CD4-positive, alpha-beta memory T cell (primary cell): ENCODE results near the gene ZPR1. TPM values are rescaled to one million over a fixed set of nuclear protein-coding genes. Genes with fewer than 3 reads are reported as not detected.
"Not testable (repeated sequence)": the region's sequence is repeated elsewhere in the genome, so short reads cannot be mapped to it uniquely, and the experiment has no call there.

Experiments
- CTCF ChIA-PET: fragments of 350-600 bp; sonication (Branson Sonifier 250); formaldehyde crosslinking; loops from one replicate; lab custom pipeline; 2021; ENCODE audit warnings: inconsistent platforms; ENCODE audit not compliant: partially characterized antibody; lab: Charles Lee
- POLR2A ChIA-PET: fragments of 350-600 bp; sonication (Branson Sonifier 250); formaldehyde crosslinking; loops from one replicate; lab custom pipeline; 2021; ENCODE audit not compliant: partially characterized antibody; lab: Charles Lee
- DNase-seq, 5 donors: peaks; one replicate each; pipeline versions ENCODE4 v3.0.0 to v3.0.0-alpha.2; 2020 to 2022; ENCODE audit warnings: mixed read lengths in 1 of 5
- H3K27ac ChIP-seq: one replicate; pipeline ENCODE4 v1.7.0; 2013; ENCODE audit warnings: low read depth, low read length
- H3K27me3 ChIP-seq: 2 replicates; pipeline ENCODE4 v1.7.0; 2013; ENCODE audit warnings: mild to moderate bottlenecking, low read length, moderate library complexity; ENCODE audit not compliant: insufficient read depth
- H3K36me3 ChIP-seq: 2 replicates; pipeline ENCODE4 v1.7.0; 2013; ENCODE audit warnings: mild to moderate bottlenecking, low read length, moderate library complexity; ENCODE audit not compliant: insufficient read depth
- H3K4me1 ChIP-seq: 2 replicates; pipeline ENCODE4 v1.7.0; 2013; ENCODE audit warnings: mild to moderate bottlenecking, low read length, moderate library complexity; ENCODE audit not compliant: insufficient read depth
- H3K4me3 ChIP-seq, 2 donors: one replicate each; pipeline ENCODE4 v1.7.0; 2013; ENCODE audit warnings: low read length in 2 of 2, mild to moderate bottlenecking in 1 of 2
- H3K9me3 ChIP-seq, 2 donors: one replicate each; pipeline ENCODE4 v1.7.0; 2013; ENCODE audit warnings: low read length in 2 of 2, control low read depth in 1 of 2; ENCODE audit not compliant: control insufficient read depth in 1 of 2
- H3K27ac Mint-ChIP-seq, 7 donors: one replicate each; pipeline ENCODE4 v1.8.0; 2020 to 2021; ENCODE audit warnings: mixed read lengths in 7 of 7, mild to moderate bottlenecking in 6 of 7, inconsistent platforms in 3 of 7, moderate library complexity in 3 of 7
- H3K27me3 Mint-ChIP-seq, 2 donors: one replicate each; pipeline ENCODE4 v1.8.0; 2020 to 2021; ENCODE audit warnings: mixed read lengths in 2 of 2
- H3K36me3 Mint-ChIP-seq, 2 donors: one replicate each; pipeline ENCODE4 v1.8.0; 2020 to 2021; ENCODE audit warnings: mixed read lengths in 2 of 2, inconsistent platforms in 1 of 2, mild to moderate bottlenecking in 1 of 2
- H3K4me1 Mint-ChIP-seq, 4 donors: one replicate each; pipeline ENCODE4 v1.8.0; 2020 to 2021; ENCODE audit warnings: mixed read lengths in 4 of 4, mild to moderate bottlenecking in 1 of 4
- H3K4me3 Mint-ChIP-seq, 8 donors: one replicate each; pipeline ENCODE4 v1.8.0; 2020 to 2021; ENCODE audit warnings: mixed read lengths in 8 of 8, mild to moderate bottlenecking in 7 of 8, moderate library complexity in 6 of 8, inconsistent platforms in 3 of 8
- H3K9me3 Mint-ChIP-seq, 8 donors: one replicate each; pipeline ENCODE4 v1.8.0; 2020 to 2021; ENCODE audit warnings: mixed read lengths in 8 of 8, mild to moderate bottlenecking in 5 of 8, inconsistent platforms in 3 of 8, moderate library complexity in 1 of 8
- intact Hi-C: fragments of 100-400 bp; cut with micrococcal nuclease; formaldehyde crosslinking; loops from one replicate; pipeline ENCODE4 v1.15.1; 2023
- polyA plus RNA-seq, 2 donors: library from polyadenylated mRNA; unstranded; fragments of 300-500 nt; fragmentation: Illumina TruSeq; gene quantifications; one replicate each; pipeline ENCODE4 v1.2.3, GENCODE V29; 2021
- total RNA-seq, 2 experiments: library from RNA; stranded (reverse); gene quantifications; one replicate each; pipeline ENCODE4 v1.2.3, GENCODE V29; 2021

Gene ZPR1
- total and polyA plus RNA-seq, 4 experiments from 2014 or later = 45.8 to 73.4 (median 53.8) TPM

- Histone ChIP-seq H3K9me3 (no peaks in the 10 kb centered on the region), H3K4me1 (no peaks in the 10 kb centered on the region), H3K27ac (no peak overlapping the region), H3K4me3 (no peak overlapping the region), H3K36me3 (no peaks in the 10 kb centered on the region), H3K27me3 (no peaks in the 10 kb centered on the region)
- no peaks in the 10 kb centered on the region for H3K9me3 Mint-ChIP-seq
- H3K27ac Mint-ChIP-seq = no peak overlapping the region
- H3K4me3 Mint-ChIP-seq = no peak overlapping the region
- CTCF ChIA-PET = interaction anchor here (0.8 to 1.6 kb wide), 2 partner anchors 17 to 20 kb away, joined by 3 to 7 read pairs; partner anchors contain the start of gene APOA5
- POLR2A ChIA-PET = no interaction called here
- no peaks in the 10 kb centered on the region for H3K4me1 Mint-ChIP-seq
- H3K36me3 Mint-ChIP-seq = no peaks in the 10 kb centered on the region
- intact Hi-C loops = no loop called here
- H3K27me3 Mint-ChIP-seq = peaks cover 2% of the 10 kb centered on the region in 2 donors
- DNase-seq = no peak
Observed at GRCh38 chr11:116811194-116811593, 23.4 kb upstream of the ZPR1 start.

GRCh38 chr11:116808262-116809175 is 20.7 kb upstream of the ZPR1 start:
- H3K27ac Mint-ChIP-seq = no peak overlapping the region
- Histone ChIP-seq H3K27me3 (no peaks in the 10 kb centered on the region), H3K9me3 (no peaks in the 10 kb centered on the region), H3K4me1 (no peaks in the 10 kb centered on the region), H3K36me3 (no peaks in the 10 kb centered on the region), H3K27ac (no peak overlapping the region), H3K4me3 (no peak overlapping the region)
- CTCF ChIA-PET = no interaction called here
- H3K9me3 Mint-ChIP-seq = no peaks in the 10 kb centered on the region
- H3K4me1 Mint-ChIP-seq = no peaks in the 10 kb centered on the region
- H3K27me3 Mint-ChIP-seq = peaks cover 2% of the 10 kb centered on the region in 2 donors
- POLR2A ChIA-PET = no interaction called here
- H3K36me3 Mint-ChIP-seq = no peaks in the 10 kb centered on the region
- DNase-seq = no peak
- no peak overlapping the region for H3K4me3 Mint-ChIP-seq
- intact Hi-C loops = no loop called here

DNA sequence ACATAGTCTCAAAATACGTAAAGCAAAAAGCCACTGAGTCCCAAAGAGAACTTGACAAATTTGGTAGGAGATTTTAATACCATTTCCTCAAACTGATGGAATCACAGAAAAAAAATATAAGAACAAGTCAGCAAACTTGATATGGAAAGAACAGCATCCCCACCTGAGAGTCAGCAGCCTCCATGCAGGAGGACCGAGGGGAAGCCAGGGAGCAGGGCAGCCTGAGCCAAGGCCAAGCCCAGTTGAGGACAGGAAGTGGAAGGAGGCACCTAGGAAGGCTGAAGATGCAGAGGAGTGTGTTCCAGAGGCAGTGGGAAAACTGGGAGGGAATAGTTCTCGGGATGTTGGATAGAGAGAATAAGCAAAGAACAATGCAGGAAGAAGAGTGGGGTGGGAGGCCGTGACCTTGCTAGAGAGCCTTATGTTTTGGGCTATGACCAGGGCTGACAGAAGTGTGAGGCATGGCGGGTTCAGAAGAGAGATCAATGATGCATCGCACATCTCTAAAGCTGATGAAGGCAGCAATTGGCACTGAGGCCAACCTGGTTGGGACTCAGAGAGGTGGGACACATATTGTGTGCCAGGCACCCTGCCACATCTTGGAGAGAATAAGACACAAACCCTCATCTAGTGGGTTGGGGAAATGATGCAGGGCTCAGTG is 19.9 kb upstream of the ZPR1 start:
- CTCF ChIA-PET = no interaction called here
- peak overlapping the region in 1 of 7 donors; percentile 59 for H3K27ac Mint-ChIP-seq
- intact Hi-C loops = no loop called here
- H3K4me1 Mint-ChIP-seq = no peaks in the 10 kb centered on the region
- peaks cover 2% of the 10 kb centered on the region in 2 donors for H3K27me3 Mint-ChIP-seq
- DNase-seq = no peak
- no peaks in the 10 kb centered on the region for H3K36me3 Mint-ChIP-seq
- no peak overlapping the region for H3K4me3 ChIP-seq
- no peaks in the 10 kb centered on the region for H3K36me3 ChIP-seq
- H3K27ac ChIP-seq = no peak overlapping the region
- H3K4me3 Mint-ChIP-seq = no peak overlapping the region
- H3K4me1 ChIP-seq = no peaks in the 10 kb centered on the region
- POLR2A ChIA-PET = no interaction called here
- H3K27me3 ChIP-seq = no peaks in the 10 kb centered on the region
- no peaks in the 10 kb centered on the region for H3K9me3 ChIP-seq
- H3K9me3 Mint-ChIP-seq = no peaks in the 10 kb centered on the region

DNA sequence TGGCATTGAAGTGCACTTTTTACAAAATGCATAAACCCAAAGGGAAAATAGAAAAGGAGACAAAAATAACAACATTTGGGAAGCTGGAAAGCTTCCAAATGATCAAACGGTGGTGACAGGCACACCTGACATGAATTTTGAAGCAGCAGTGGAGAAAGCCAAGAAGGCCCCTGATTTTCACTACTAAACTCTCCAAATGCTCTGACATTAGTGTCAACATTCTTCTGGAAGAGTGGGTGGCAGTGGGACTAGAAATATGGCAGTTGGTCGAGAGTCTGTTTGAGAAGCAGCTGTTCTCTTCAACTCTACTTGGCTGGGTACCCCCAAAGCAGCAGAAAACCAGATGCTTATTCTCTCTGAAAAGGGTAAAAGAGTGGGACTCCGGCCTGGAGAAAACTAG is 16.2 kb upstream of the ZPR1 start:
- no peak for DNase-seq
- Mint-ChIP-seq H3K27me3 (peaks cover 5 to 6% of the 10 kb centered on the region in 2 donors), H3K4me1 (no peaks in the 10 kb centered on the region), H3K9me3 (no peaks in the 10 kb centered on the region), H3K36me3 (no peaks in the 10 kb centered on the region), H3K4me3 (no peak overlapping the region), H3K27ac (no peak overlapping the region)
- no peaks in the 10 kb centered on the region for H3K27me3 ChIP-seq
- no peaks in the 10 kb centered on the region for H3K4me1 ChIP-seq
- no peak overlapping the region for H3K27ac ChIP-seq
- H3K4me3 ChIP-seq = no peak overlapping the region
- intact Hi-C loops = no loop called here
- no peaks in the 10 kb centered on the region for H3K9me3 ChIP-seq
- ChIA-PET POLR2A (interaction anchor here (1.1 kb wide), 1 partner anchor 48 kb away, joined by 3 read pairs; no protein-coding TSS in a partner anchor), CTCF (interaction anchor here (0.8 kb wide), 1 partner anchor 14 kb away, joined by 3 read pairs; no protein-coding TSS in a partner anchor)
- H3K36me3 ChIP-seq = no peaks in the 10 kb centered on the region

DNA sequence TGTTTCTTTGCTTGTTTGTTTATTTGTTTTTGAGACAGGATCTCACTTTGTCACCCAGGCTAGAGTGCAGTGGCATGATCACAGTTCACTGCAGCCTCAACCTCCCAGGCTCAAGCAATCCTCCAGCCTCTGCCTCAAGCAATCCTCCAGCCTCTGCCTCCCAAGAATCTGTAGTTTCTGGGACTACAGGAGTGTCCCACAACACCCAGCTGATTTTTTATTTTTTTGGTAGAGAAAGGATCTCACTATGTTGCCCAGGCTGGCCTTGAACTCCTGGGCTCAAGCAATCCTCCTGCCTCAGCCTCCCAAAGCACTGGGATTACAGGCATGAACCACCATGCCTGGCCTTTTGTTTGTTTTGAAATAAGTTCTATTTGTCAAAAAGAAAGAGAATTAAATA is 13.8 kb upstream of the ZPR1 start:
- CTCF ChIA-PET = interaction anchor here (1.3 kb wide), 1 partner anchor 34 kb away, joined by 4 read pairs; no protein-coding TSS in a partner anchor
- H3K27ac Mint-ChIP-seq, intact Hi-C loops: not testable (repeated sequence)

GRCh38 chr11:116800610-116801009 is 12.8 kb upstream of the ZPR1 start:
- no peaks in the 10 kb centered on the region for H3K36me3 ChIP-seq
- no peak overlapping the region for H3K27ac ChIP-seq
- no peaks in the 10 kb centered on the region for H3K27me3 ChIP-seq
- no peaks in the 10 kb centered on the region for H3K36me3 Mint-ChIP-seq
- no peaks in the 10 kb centered on the region for H3K4me1 Mint-ChIP-seq
- intact Hi-C loops = no loop called here
- H3K9me3 Mint-ChIP-seq = no peaks in the 10 kb centered on the region
- no peak for DNase-seq
- peaks cover 6 to 10% of the 10 kb centered on the region in 2 donors for H3K27me3 Mint-ChIP-seq
- no peak overlapping the region for H3K4me3 Mint-ChIP-seq
- ChIA-PET CTCF (interaction anchor here (0.8 to 1.3 kb wide), 2 partner anchors 9 to 35 kb away, joined by 4 to 5 read pairs; partner anchors contain the start of gene APOA5), POLR2A (no interaction called here)
- no peak overlapping the region for H3K4me3 ChIP-seq
- no peaks in the 10 kb centered on the region for H3K9me3 ChIP-seq
- no peaks in the 10 kb centered on the region for H3K4me1 ChIP-seq
- no peak overlapping the region for H3K27ac Mint-ChIP-seq

More for the DNA sequence above, 13.8 kb upstream of the ZPR1 start:
- H3K4me1 ChIP-seq, H3K36me3 ChIP-seq, H3K4me1 Mint-ChIP-seq, H3K27me3 ChIP-seq, DNase-seq, H3K27me3 Mint-ChIP-seq, POLR2A ChIA-PET, H3K27ac ChIP-seq, H3K4me3 ChIP-seq, H3K36me3 Mint-ChIP-seq, H3K9me3 Mint-ChIP-seq, H3K4me3 Mint-ChIP-seq, H3K9me3 ChIP-seq: not testable (repeated sequence)

GRCh38 chr11:116798368-116798767 is 10.5 kb upstream of the ZPR1 start:
- POLR2A ChIA-PET = no interaction called here
- no peak overlapping the region for H3K4me3 Mint-ChIP-seq
- intact Hi-C loops = no loop called here
- no peaks in the 10 kb centered on the region for H3K4me1 Mint-ChIP-seq
- no peaks in the 10 kb centered on the region for H3K9me3 ChIP-seq
- H3K27ac ChIP-seq = no peak overlapping the region
- H3K27ac Mint-ChIP-seq = no peak overlapping the region
- H3K36me3 Mint-ChIP-seq = no peaks in the 10 kb centered on the region
- H3K36me3 ChIP-seq = no peaks in the 10 kb centered on the region
- H3K27me3 ChIP-seq = no peaks in the 10 kb centered on the region
- no peaks in the 10 kb centered on the region for H3K9me3 Mint-ChIP-seq
- CTCF ChIA-PET = interaction anchor here (0.9 to 1.4 kb wide), 5 partner anchors 8 to 834 kb away, joined by 3 to 4 read pairs (median 3); no protein-coding TSS in a partner anchor
- no peak for DNase-seq
- peaks cover 6 to 13% of the 10 kb centered on the region in 2 donors for H3K27me3 Mint-ChIP-seq
- H3K4me3 ChIP-seq = no peak overlapping the region
- no peaks in the 10 kb centered on the region for H3K4me1 ChIP-seq
